Activated CD8-positive, alpha-beta memory T cell treated with anti-CD3 and anti-CD28 coated beads for 48 hours (primary cell): Measurements from ENCODE around the gene PSG7.
"Not testable (repeated sequence)": the region's sequence is repeated elsewhere in the genome, so short reads cannot be mapped to it uniquely, and the experiment has no call there.

Experiments used
- DNase-seq, 3 experiments: peaks; one replicate each; pipeline ENCODE4 v3.0.0-alpha.2; 2020; ENCODE audit warnings: low read depth in 2 of 3, low spot score in 2 of 3

PSG7 gene

DNA sequence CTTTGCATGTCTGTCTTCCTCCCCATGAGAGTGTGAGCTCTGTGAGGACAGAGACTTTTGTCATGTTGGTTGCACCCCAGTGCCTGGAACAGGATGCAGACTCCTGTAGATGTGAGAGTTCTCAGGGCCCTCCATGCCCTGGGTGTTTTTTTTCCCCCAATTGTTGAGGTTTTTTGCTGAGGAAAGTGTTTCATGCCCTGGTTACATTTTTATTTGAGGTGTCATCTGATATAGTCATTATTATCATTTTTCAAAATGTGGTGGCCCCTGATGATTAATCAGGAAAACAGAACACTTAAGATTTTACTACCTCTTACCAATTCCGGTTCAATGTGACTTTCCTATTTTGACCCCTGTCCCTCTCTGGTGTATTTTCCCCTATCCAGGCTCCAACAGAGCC is 20.1 kb downstream of the PSG7 start:
- DNase-seq = not testable (repeated sequence)

DNA sequence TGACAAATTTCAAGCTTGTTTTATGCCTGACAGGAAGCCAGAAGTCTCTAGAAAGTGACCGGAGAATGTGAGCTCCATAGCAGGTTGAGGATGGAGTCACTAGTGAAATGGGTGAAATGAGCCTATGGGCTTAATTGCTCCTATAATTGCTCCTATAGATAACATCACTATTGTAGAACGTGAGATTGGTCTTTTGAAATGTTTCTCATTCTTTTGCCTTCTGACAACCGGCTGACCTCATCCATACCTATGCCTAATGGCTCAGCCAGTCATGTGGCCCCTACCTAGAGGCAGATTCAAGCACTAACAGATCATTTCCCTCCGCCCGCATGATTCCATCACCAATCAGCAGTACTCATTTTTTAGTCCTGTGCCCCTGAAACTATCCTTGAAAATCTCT is 23.5 kb downstream of the PSG7 start:
- not testable (repeated sequence) for DNase-seq

- not testable (repeated sequence) for DNase-seq
Observed at GRCh38 chr19:42912941-42913340, 24.1 kb downstream of the PSG7 start.

- not testable (repeated sequence) for DNase-seq
Observed at GRCh38 chr19:42911731-42912130, 25.3 kb downstream of the PSG7 start.

DNA sequence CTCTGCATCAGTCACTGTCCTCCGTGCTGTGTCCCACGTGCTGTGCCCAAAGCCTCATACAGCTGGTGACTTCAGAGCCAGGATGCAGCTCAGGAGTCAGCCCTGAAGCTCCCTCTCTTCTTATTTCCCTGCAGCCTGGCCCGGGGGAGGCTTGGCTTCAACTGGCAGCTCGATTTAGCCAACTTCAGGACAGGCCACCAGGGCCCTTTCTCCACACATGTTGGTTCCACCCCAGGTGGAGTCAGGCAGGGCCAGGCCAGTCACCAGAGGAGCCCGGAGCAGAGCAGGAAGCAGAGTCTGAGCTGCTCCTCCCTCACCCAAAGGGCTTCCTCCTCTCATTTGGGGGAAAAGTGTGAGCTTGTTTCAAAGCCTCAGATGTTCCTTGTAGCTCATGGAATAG is 30.8 kb downstream of the PSG7 start:
- DNase-seq = not testable (repeated sequence)

GRCh38 chr19:42900561-42900960 is 36.4 kb downstream of the PSG7 start:
- not testable (repeated sequence) for DNase-seq

- not testable (repeated sequence) for DNase-seq
Observed at GRCh38 chr19:42899674-42900073, 37.3 kb downstream of the PSG7 start.

DNA sequence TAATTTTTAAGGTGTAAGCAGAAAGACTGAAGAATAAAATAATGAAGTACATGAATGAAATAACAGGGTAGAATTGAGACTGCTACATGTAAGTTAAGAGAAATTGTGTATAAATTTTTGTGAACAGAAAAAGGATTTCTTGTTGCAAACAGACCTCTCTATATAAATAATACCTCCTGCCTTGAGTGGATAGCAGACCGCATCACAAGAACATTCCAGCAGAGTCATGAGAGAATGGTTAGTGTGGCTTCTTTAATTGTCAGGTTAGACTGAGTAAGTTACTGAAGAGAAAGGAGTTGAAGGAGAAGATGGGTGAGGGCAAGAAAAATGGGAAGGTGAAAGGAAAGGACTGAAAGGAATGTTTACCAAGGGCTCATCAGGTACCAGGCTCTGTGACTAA is 37.9 kb downstream of the PSG7 start:
- not testable (repeated sequence) for DNase-seq

GRCh38 chr19:42898656-42899055 is 38.4 kb downstream of the PSG7 start:
- DNase-seq = not testable (repeated sequence)

DNA sequence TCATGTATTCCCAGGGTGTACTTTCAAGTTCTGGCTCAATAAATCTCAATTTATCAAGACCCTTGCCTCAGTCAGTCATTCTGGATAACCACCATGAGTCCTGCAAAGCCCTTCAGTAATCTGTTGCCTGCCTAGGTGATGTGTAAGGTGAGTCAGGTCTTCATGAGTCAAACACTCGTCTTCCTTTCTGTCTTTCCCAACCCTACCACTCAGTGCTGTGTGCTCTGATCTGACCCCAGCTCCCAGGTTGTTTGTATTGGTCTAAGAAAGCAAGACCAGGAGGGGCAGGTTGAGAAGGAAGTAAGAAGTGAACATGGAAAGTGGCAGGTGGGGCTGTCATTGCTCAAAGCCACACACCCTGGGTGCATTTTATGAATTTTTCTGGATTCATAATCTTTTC is 39.3 kb downstream of the PSG7 start:
- DNase-seq = not testable (repeated sequence)

DNA sequence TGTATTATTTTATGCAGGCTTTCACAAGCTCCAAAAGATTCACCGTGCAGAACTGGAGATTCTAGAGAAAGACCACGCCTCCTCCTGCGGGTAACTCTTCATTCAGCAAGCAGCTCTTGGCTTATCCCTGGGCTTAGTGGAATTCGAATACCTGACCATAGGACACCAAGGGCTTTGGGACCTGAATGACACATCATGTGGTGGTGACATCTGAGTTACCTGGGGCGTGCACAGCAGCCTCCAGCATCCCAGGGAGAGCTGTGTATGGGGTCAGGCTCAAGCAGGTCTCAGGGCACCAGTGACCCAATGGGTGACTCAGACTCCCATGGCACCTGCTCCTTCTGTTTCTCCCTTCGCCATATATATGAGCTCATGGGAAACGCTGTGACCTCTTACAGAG is 46.6 kb downstream of the PSG7 start:
- not testable (repeated sequence) for DNase-seq

DNA sequence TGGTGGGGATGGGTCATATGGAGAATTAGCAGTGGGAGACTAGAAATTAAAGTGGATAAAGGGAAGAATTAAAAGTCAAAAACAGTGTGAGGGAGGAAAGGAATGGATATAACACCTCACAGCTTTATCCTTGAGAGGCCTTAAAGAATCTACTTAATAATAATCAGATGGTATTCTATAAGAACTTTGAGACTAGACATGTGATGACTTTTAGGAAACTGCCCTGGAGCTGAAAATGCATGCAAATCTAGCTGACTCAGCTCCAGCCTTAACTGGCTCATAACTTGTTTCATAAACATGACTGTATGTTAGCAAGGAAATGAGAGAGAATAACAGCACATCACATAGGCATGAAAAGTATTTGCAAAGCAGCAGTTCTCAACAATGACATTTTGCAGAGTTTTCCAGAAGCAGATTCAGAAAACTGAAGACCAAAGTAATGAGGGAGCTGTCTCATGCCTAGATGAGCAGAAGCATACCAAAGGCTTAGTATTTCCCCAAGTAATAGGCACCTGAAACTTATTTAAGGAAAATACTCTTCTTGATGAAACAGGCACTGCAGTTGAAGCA is 49.0 kb downstream of the PSG7 start:
- not testable (repeated sequence) for DNase-seq

GRCh38 chr19:42882730-42883129 is 54.3 kb downstream of the PSG7 start:
- DNase-seq = not testable (repeated sequence)

DNA sequence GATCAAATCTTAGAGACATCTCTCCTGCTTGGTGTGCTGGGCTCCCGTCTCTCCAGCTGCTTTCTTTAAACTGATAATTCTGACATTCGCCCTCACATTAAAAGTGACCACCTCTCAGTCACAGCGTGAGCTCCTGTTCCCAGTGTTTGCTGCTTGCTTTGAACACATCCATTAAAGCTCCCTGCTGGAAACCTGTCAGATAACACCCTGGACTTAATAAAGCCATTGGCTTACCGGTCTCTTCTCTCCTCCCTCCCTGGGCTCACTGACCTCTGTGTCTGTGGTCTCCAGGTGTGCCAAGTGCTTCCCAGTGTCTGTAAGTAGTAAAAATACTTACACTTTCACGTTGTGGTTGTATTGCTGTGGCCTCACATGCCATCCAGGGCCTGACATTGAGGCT is 55.0 kb downstream of the PSG7 start:
- not testable (repeated sequence) for DNase-seq

- not testable (repeated sequence) for DNase-seq
Observed at GRCh38 chr19:42881279-42881678, 55.7 kb downstream of the PSG7 start.

DNA sequence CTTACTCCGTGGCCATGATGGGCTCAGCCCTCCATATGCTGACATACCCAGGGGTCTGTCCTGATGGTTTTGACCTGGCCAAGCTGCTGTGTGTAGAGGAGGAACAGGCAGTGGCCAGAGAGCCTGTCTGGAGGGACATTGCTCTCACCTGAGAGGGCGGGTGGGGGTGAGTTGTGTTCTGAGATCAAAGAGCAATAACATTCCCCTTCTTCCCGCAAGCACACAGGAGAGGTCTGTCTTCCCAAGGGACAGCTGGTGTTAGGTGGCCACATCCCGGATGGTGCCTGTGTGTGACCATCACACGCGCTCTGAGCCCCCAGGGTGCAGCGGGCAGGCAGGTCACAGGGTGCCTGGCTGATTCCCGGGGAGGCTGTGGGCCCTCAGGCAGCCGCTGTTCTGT is 56.4 kb downstream of the PSG7 start:
- not testable (repeated sequence) for DNase-seq

- no peak for DNase-seq
Observed at GRCh38 chr19:42879613-42880012, 57.4 kb downstream of the PSG7 start, which contains the start of gene PSG1. Gene PSG1 (minus strand): TSS chr19:42879713. CDS start chr19:42879581, 132 bp downstream.

GRCh38 chr19:42876596-42876995 is 60.4 kb downstream of the PSG7 start:
- DNase-seq = not testable (repeated sequence)

DNA sequence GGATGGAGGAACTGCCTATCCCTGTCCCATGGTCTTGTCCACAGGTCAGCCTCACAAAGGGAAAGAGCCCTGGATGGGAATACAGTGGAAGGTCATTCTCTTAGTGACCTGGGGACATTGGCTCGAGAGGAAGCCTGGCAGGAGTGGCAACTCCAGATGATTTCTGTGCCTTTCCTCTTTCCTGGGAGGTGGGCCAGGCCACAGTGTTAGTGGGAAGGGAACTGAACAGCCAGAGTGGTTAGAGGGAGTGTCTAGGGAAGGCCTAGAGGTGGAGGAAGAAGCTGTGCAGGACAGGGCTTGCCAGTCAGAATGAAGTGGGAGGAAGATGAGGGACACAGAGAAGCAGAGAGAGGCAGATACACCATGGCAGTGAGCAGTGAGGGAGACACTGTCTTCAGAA is 61.1 kb downstream of the PSG7 start:
- DNase-seq = not testable (repeated sequence)

DNA sequence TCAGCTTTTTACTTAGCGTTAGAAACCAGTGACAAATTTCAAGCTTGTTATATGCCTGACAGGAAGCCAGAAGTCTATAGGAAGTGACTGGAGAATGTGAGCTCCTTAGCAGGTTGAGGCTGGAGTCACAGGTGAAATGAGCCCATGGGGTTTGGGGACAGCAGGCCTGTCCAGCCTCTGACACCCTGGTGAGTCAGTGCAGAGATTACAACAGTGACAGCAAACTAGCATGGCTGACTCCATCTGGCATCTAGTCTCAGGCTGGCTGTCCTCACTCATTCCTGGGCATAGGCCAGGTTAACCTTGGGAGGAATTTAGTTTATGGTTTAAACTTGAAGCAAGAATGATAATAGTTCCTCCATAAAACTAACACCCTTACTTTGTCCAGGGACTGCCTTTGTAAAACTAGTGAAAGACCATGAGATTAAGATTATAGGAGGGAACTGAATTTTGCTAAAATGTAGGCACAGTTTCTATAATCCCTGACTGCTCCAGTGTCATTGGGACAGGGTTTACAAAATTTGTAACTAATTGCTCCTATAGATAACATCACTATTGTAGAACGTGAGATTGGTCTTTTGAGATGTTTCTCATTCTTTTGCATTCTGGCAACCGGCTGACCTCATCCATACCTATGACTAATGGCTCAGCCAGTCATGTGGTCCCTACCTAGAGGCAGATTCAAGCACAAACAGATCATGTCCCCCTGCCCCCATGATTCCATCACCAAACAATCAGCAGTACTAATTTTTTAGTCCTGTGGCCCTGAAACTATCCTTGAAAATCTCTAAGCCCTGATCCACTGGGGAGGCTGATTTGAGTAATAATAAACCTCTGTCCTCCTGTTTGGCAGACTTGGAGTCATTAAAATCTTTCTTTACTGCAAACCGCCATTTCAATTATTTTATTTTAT is 61.9 kb downstream of the PSG7 start:
- DNase-seq = not testable (repeated sequence)

DNA sequence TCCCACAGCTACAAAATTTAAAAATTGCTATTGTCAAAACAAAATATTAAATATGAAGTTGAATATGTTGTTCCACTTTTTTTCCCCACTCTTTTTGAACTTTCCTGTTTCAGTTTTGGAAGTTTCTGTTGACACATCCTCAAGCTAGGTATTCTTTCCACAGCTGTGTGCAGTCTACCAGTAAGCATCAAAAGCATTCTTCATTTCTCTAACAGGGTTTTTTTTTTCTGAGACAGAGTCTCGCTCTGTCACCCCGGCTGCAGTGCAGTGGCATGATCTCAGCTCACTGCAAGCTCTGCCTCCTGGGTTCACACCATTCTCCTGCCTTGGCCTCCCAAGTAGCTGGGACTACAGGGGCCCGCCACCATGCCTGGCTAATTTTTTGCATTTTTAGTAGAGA is 62.9 kb downstream of the PSG7 start:
- not testable (repeated sequence) for DNase-seq
